GM10248 (cell line): ENCODE results near the gene RASD2.
A peak's percentile ranks its signal among the peaks of the same experiment; 100 is the strongest.
"Not testable (repeated sequence)": the region's sequence is repeated elsewhere in the genome, so short reads cannot be mapped to it uniquely, and the experiment has no call there.

Experiments used
- CTCF ChIA-PET: fragments of 300-600 bp; sonication (Branson Sonifier 250); formaldehyde crosslinking; extraction: SDS; loops from one replicate; lab custom pipeline; 2021; ENCODE audit warnings: antibody characterized with exemption; lab: Yijun Ruan, JAX
- POLR2A ChIA-PET: fragments of 350-650 bp; sonication (Branson Sonifier 250); formaldehyde crosslinking; extraction: SDS; loops from one replicate; lab custom pipeline; 2020; ENCODE audit warnings: antibody characterized with exemption; lab: Yijun Ruan, JAX
- DNase-seq: peaks from one replicate; pipeline ENCODE4 v3.0.0; 2012; ENCODE audit errors: extremely low spot score
- CTCF ChIP-seq: IDR thresholded peaks from 2 replicates; pipeline ENCODE4 v1.5.1; 2012; ENCODE audit warnings: mild to moderate bottlenecking, low read depth; ENCODE audit errors: extremely low read depth, missing control alignments, control extremely low read depth

Gene RASD2, protein sequence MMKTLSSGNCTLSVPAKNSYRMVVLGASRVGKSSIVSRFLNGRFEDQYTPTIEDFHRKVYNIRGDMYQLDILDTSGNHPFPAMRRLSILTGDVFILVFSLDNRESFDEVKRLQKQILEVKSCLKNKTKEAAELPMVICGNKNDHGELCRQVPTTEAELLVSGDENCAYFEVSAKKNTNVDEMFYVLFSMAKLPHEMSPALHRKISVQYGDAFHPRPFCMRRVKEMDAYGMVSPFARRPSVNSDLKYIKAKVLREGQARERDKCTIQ

DNA sequence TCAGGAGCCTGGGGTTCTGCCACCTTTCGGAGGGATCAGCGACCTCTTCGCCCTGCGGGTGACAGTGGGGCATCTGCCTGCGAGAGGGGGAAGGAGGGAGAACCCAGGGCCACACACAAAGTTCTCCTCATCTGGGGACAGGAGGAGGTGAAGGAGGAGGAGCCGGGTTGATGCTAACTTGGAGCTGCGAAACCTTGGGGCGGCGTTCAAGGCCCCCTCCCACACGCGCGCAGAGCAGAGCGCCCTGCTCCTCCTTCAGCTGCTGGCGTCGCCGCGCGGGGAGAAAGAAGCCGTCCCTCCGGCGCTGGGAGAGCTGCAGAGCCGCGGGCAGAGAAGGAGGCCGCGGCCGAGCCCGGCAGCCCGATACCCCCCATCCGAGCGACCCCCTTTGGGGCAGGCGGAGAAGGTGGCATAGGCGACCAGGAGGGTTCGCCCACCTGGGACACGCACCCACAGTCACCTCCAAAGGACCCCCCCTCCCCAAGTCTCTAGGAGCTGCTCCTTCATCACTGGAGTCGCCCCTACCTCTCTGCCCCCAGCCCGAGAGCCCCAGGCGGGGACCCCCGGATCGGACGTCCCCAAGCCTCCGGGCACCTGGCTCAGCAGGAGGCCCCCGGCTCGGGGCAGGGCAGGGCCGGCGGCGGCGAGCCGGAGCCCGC lies at the start of gene RASD2:
Gene RASD2, plus strand, starts transcription at position 237 of the 659 bp plus-strand sequence. CDS start 5,979 bp downstream, outside the sequence.
- CTCF ChIA-PET, result interaction anchor here (1.3 to 1.4 kb wide), 2 partner anchors 12 to 109 kb away, joined by 3 to 5 read pairs; no protein-coding TSS in a partner anchor
- DNase-seq, result peak; percentile 48
- no peak for TF ChIP-seq CTCF
- POLR2A ChIA-PET, result no interaction called here

GRCh38 chr22:35491061-35491907 lies 49.3 kb upstream of the RASD2 start:
- DNase-seq, POLR2A ChIA-PET: not testable (repeated sequence)
- CTCF ChIA-PET, result interaction anchor here (0.5 kb wide), 1 partner anchor 1019 kb away, joined by 3 read pairs; no protein-coding TSS in a partner anchor

DNA sequence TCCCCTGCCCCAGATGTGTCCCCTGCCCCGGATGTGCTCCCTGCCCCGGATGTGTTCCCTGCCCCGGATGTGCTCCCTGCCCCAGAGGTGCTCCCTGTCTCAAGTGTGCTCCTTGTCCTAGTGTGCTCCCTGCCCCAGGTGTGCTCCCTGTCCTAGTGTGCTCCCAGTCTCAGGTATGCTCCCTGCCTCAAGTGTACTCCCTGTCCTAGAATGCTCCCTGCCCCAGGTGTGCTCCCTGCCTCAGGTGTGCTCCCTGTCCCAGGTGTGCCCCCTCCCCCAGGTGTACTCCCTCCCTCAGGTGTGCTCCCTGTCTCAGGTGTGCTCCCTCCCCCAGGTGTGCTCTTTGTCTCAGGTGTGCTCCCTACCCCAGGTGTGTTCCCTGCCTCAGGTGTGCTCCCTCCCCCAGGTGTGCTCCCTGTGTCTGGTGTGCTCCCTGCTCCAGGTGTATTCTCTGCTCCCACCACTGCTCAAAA lies 48.7 kb upstream of the RASD2 start:
- TF ChIP-seq CTCF, result no peak
- POLR2A ChIA-PET, result no interaction called here
- no peak for DNase-seq
- CTCF ChIA-PET, result no interaction called here

- no peak for TF ChIP-seq CTCF
- POLR2A ChIA-PET, result no interaction called here
- no peak for DNase-seq
- CTCF ChIA-PET, result interaction anchor here (1.0 kb wide), 1 partner anchor 18 kb away, joined by 4 read pairs; no protein-coding TSS in a partner anchor
Observed at GRCh38 chr22:35493074-35493473, 47.6 kb upstream of the RASD2 start.

DNA sequence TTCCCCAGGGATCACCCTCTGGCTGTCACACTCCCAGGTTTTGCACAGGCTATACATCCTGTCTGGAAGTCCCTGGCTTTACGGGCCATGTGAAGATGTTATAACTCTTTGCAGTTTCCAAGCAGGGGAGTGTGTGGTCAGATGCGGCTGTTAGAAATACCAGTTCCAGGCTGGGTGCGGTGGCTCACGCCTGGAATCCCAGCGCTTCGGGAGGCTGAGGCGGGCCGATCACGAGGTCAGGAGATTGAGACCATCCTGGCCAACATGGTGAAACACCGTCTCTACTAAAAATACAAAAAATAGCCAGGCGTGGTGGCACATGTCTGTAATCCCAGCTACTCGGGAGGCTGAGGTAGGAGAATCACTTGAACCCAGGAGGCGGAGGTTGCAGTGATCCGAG lies 44.9 kb upstream of the RASD2 start:
- POLR2A ChIA-PET, result not testable (repeated sequence)
- CTCF ChIA-PET, result interaction anchor here (1.5 kb wide), 1 partner anchor 11 kb away, joined by 4 read pairs; no protein-coding TSS in a partner anchor

GRCh38 chr22:35496768-35497312 lies 43.8 kb upstream of the RASD2 start:
- no peak for DNase-seq
- no peak for TF ChIP-seq CTCF
- CTCF ChIA-PET, result interaction anchor here (1.5 kb wide), 1 partner anchor 10 kb away, joined by 4 read pairs; no protein-coding TSS in a partner anchor
- POLR2A ChIA-PET, result no interaction called here

More for the DNA sequence above, 44.9 kb upstream of the RASD2 start:
- not testable (repeated sequence) for DNase-seq
